Karpas-422 (cell line): ENCODE results near the gene SIGLEC15. TPM values are rescaled to one million over a fixed set of nuclear protein-coding genes. Genes with fewer than 3 reads are reported as not detected.

Experiments used
- DNase-seq: peaks from one replicate; pipeline ENCODE4 v3.0.0-alpha.2; 2015
- H2AFZ ChIP-seq: fragments of 200-600 bp; sonication (generic); 2 replicates; pipeline ENCODE4 v1.6.1; 2014; ENCODE audit warnings: antibody characterized with exemption, low read length, mixed read lengths
- H3K27ac ChIP-seq: fragments of 200-600 bp; sonication (generic); 2 replicates; pipeline ENCODE4 v1.5.1; 2014; ENCODE audit warnings: mild to moderate bottlenecking, low read length, moderate library complexity
- H3K27me3 ChIP-seq: fragments of 200-600 bp; sonication (generic); 2 replicates; pipeline ENCODE4 v1.6.1; 2014; ENCODE audit warnings: low read length, mixed read lengths
- H3K36me3 ChIP-seq: fragments of 200-600 bp; sonication (generic); 2 replicates; pipeline ENCODE4 v1.6.1; 2014; ENCODE audit warnings: low read length, mixed read lengths; ENCODE audit not compliant: insufficient read depth
- H3K4me1 ChIP-seq: fragments of 200-600 bp; sonication (generic); 2 replicates; pipeline ENCODE4 v1.6.1; 2014; ENCODE audit warnings: mild to moderate bottlenecking, low read length, mixed read lengths
- H3K4me2 ChIP-seq: fragments of 200-600 bp; sonication (generic); 2 replicates; pipeline ENCODE4 v1.6.1; 2014; ENCODE audit warnings: low read length, low read depth, mild to moderate bottlenecking; ENCODE audit not compliant: poor library complexity, severe bottlenecking
- H3K4me3 ChIP-seq: fragments of 200-600 bp; sonication (generic); 2 replicates; pipeline ENCODE4 v1.5.1; 2014; ENCODE audit warnings: mild to moderate bottlenecking, antibody characterized with exemption, low read length, mixed read lengths
- H3K79me2 ChIP-seq: fragments of 200-600 bp; sonication (generic); 2 replicates; pipeline ENCODE4 v1.6.1; 2014; ENCODE audit warnings: mild to moderate bottlenecking, low read length, mixed read lengths
- H3K9ac ChIP-seq: fragments of 200-600 bp; sonication (generic); 2 replicates; pipeline ENCODE4 v1.6.0; 2014; ENCODE audit warnings: low read length
- H3K9me2 ChIP-seq: fragments of 200-600 bp; sonication (generic), shearing (Covaris generic); replicated peaks from 2 replicates; pipeline ENCODE4 v1.6.0; 2014; ENCODE audit warnings: mild to moderate bottlenecking, low read length, moderate library complexity; ENCODE audit not compliant: insufficient read depth
- H3K9me3 ChIP-seq: fragments of 300-700, 200-600 bp; sonication (generic); 2 replicates; pipeline ENCODE4 v1.6.1; 2014; ENCODE audit warnings: low read length, mixed read lengths
- H4K20me1 ChIP-seq: fragments of 200-600 bp; sonication (generic); 2 replicates; pipeline ENCODE4 v1.6.1; 2014; ENCODE audit warnings: mild to moderate bottlenecking, antibody characterized with exemption, low read length, low read depth; ENCODE audit not compliant: insufficient read depth
- total RNA-seq: library from RNA; depleted of rRNA; stranded (reverse); fragments of >200 nt; shearing (Covaris generic); gene quantifications from 2 replicates; pipeline ENCODE4 v1.2.3, GENCODE V29; 2014; ENCODE audit warnings: low replicate concordance

Gene SIGLEC15
- total RNA-seq, 1 experiment from 2014 or later, result 1.6 TPM

- no peak overlapping the region for H3K27ac ChIP-seq
- no peak overlapping the region for H3K9ac ChIP-seq
- H3K4me1 ChIP-seq, result peaks cover 7% of the 10 kb centered on the region
- no peaks in the 10 kb centered on the region for H3K9me2 ChIP-seq
- H4K20me1 ChIP-seq, result no peaks in the 10 kb centered on the region
- no peaks in the 10 kb centered on the region for H3K79me2 ChIP-seq
- H3K9me3 ChIP-seq, result no peaks in the 10 kb centered on the region
- H3K4me3 ChIP-seq, result no peak overlapping the region
- H3K4me2 ChIP-seq, result no peak overlapping the region
- H2AFZ ChIP-seq, result no peak overlapping the region
- H3K27me3 ChIP-seq, result no peaks in the 10 kb centered on the region
- H3K36me3 ChIP-seq, result peaks cover 9% of the 10 kb centered on the region
- DNase-seq, result peak; percentile 84
Observed at GRCh38 chr18:45879681-45880655, 54.5 kb downstream of the SIGLEC15 start.

- Histone ChIP-seq H3K9me3 (no peaks in the 10 kb centered on the region), H2AFZ (no peak overlapping the region), H3K27ac (no peak overlapping the region), H3K36me3 (peaks cover 5% of the 10 kb centered on the region), H3K4me2 (no peak overlapping the region), H4K20me1 (no peaks in the 10 kb centered on the region), H3K9me2 (no peaks in the 10 kb centered on the region), H3K4me3 (no peak overlapping the region), H3K79me2 (no peaks in the 10 kb centered on the region), H3K4me1 (peaks cover 3% of the 10 kb centered on the region; the same call in 1 of the 2 replicates), H3K27me3 (no peaks in the 10 kb centered on the region), H3K9ac (no peak overlapping the region)
- no peak for DNase-seq
Observed at GRCh38 chr18:45880876-45881558, 55.5 kb downstream of the SIGLEC15 start.

DNA sequence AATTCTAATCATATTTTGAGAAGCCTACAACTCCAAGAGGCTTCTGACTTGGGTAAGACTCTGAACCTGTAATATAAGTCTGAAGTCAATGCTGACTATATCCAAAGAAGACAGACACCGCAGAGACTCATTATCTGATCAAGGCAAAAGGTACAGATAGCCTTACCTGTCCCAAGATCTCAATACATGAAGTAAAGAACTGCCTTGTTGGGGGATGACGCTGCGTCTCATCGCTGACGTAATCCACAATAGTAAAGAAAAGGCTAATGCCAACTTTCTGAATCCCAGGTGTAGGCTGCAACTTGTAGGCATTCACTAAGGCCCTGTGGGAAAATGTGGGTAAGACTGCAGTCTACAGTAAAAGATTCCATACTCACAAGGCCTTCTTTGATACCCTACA lies 62.1 kb downstream of the SIGLEC15 start:
- no peaks in the 10 kb centered on the region for H3K9me3 ChIP-seq
- no peaks in the 10 kb centered on the region for H3K9me2 ChIP-seq
- H3K79me2 ChIP-seq, result no peaks in the 10 kb centered on the region
- H3K4me3 ChIP-seq, result no peak overlapping the region
- no peaks in the 10 kb centered on the region for H4K20me1 ChIP-seq
- peaks cover 9% of the 10 kb centered on the region for H3K4me1 ChIP-seq
- H3K27me3 ChIP-seq, result no peaks in the 10 kb centered on the region
- DNase-seq, result no peak
- H3K27ac ChIP-seq, result no peak overlapping the region
- H3K9ac ChIP-seq, result no peak overlapping the region
- H3K4me2 ChIP-seq, result no peak overlapping the region
- no peak overlapping the region for H2AFZ ChIP-seq
- H3K36me3 ChIP-seq, result peaks cover 3% of the 10 kb centered on the region; the same call in 1 of the 2 replicates

DNA sequence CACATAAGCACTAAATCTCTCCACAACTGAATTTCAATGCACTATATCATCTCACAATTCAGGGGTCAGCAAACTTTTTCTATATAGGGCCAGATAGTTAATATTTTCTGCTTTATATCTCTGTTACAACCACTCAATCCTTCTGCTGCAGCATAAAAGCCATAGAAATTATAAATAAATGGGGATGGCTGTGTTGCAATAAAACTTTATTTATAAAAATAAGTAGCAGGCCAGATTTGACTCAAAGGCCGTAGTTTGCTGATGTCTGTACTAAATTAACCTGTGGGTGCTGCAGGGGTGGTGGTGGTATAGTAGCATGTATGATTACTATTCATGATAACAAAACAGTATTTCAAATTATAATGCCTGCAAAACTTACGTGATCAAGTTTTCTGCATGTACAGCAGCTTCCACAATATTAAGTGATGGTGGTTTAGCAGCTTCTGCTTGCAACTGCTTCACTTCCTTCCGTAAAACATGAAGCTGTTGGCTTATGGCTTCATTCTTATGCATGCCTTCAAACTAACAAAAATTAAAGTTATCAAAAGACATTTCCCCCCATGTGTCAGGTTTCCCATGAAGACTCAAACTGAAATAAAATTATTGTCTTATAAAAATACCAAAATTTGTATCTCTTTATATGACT lies 64.1 kb downstream of the SIGLEC15 start:
- no peak for DNase-seq
- Histone ChIP-seq H3K4me1 (peaks cover 16% of the 10 kb centered on the region), H3K79me2 (no peaks in the 10 kb centered on the region), H3K27me3 (no peaks in the 10 kb centered on the region), H3K9ac (no peak overlapping the region), H3K9me3 (no peaks in the 10 kb centered on the region), H3K4me2 (no peak overlapping the region), H2AFZ (no peak overlapping the region), H3K27ac (no peak overlapping the region), H4K20me1 (no peaks in the 10 kb centered on the region), H3K9me2 (no peaks in the 10 kb centered on the region), H3K4me3 (no peak overlapping the region), H3K36me3 (no peaks in the 10 kb centered on the region)

DNA sequence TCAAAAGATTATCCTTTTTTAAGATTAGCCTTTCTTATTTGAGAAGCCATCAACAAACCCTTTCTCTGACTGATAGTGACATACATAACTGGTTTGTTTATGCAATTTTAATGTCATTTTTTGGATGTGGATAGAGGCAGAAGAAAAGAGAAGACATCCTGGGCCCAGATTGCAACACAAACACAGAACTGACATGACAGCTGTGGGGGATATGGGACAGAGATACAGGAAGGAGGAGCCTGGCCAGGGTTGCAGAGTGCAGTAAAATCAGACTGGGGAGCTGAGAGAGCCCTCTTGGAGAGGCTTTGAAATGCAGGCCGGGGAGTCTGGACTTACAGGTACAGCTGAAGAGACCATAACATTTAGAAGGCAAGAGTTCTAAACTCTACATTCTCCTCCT lies 65.1 kb downstream of the SIGLEC15 start:
- H3K4me2 ChIP-seq, result no peak overlapping the region
- no peak overlapping the region for H3K27ac ChIP-seq
- H3K36me3 ChIP-seq, result no peaks in the 10 kb centered on the region

DNA sequence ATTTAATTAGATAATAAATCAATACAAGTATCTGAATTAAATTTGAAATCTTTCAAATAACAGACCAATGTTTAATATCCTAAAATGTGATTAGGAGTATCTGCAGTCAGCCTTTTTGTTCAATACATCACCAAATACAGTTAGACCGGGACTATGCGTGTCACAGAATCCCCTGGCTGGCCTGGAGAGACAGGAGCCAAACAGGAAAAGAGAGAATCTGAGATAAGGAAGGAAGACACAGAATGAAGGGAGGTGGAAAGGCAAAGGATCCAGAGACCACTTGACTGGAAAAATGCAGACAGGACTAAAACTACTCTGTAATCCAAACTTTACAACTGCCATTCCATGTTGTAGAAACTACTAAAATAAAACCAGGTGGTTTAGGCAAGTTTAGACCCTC lies 66.3 kb downstream of the SIGLEC15 start:
- Histone ChIP-seq H3K27me3 (no peaks in the 10 kb centered on the region), H3K9me3 (no peaks in the 10 kb centered on the region), H3K4me3 (no peak overlapping the region), H2AFZ (no peak overlapping the region), H3K27ac (no peak overlapping the region), H3K9ac (no peak overlapping the region), H3K4me1 (peaks cover 16% of the 10 kb centered on the region), H3K36me3 (no peaks in the 10 kb centered on the region), H4K20me1 (no peaks in the 10 kb centered on the region), H3K9me2 (no peaks in the 10 kb centered on the region), H3K79me2 (no peaks in the 10 kb centered on the region), H3K4me2 (no peak overlapping the region)
- no peak for DNase-seq

More for the DNA sequence above, 65.1 kb downstream of the SIGLEC15 start:
- DNase-seq, result no peak
- no peak overlapping the region for H3K9ac ChIP-seq
- H3K4me1 ChIP-seq, result peaks cover 16% of the 10 kb centered on the region
- no peaks in the 10 kb centered on the region for H3K9me2 ChIP-seq
- no peak overlapping the region for H2AFZ ChIP-seq
- H4K20me1 ChIP-seq, result no peaks in the 10 kb centered on the region
- no peak overlapping the region for H3K4me3 ChIP-seq
- H3K79me2 ChIP-seq, result no peaks in the 10 kb centered on the region
- no peaks in the 10 kb centered on the region for H3K27me3 ChIP-seq
- H3K9me3 ChIP-seq, result no peaks in the 10 kb centered on the region
